Endothelial cell (in vitro differentiated cells): ENCODE data around the gene TMEM42. TPM values are rescaled to one million over a fixed set of nuclear protein-coding genes. Genes with fewer than 3 reads are reported as not detected.
A peak's percentile ranks its signal among the peaks of the same experiment; 100 is the strongest.

Experiments
- DNase-seq: peaks from one replicate; pipeline ENCODE4 v3.0.0; 2021; ENCODE audit warnings: low spot score
- H3K27ac Mint-ChIP-seq: one replicate; pipeline ENCODE4 v1.8.0; 2021; ENCODE audit warnings: mixed read lengths, inconsistent platforms; ENCODE audit not compliant: unreplicated experiment
- H3K27me3 Mint-ChIP-seq: one replicate; pipeline ENCODE4 v1.8.0; 2021; ENCODE audit warnings: mild to moderate bottlenecking, moderate library complexity, mixed read lengths, inconsistent platforms; ENCODE audit not compliant: unreplicated experiment
- H3K36me3 Mint-ChIP-seq: one replicate; pipeline ENCODE4 v1.8.0; 2021; ENCODE audit warnings: mild to moderate bottlenecking, low read depth, mixed read lengths, inconsistent platforms; ENCODE audit not compliant: unreplicated experiment
- H3K4me1 Mint-ChIP-seq: one replicate; pipeline ENCODE4 v1.8.0; 2021; ENCODE audit warnings: mild to moderate bottlenecking, mixed read lengths, inconsistent platforms; ENCODE audit not compliant: unreplicated experiment
- H3K4me3 Mint-ChIP-seq: one replicate; pipeline ENCODE4 v1.8.0; 2021; ENCODE audit warnings: mild to moderate bottlenecking, mixed read lengths, inconsistent platforms; ENCODE audit not compliant: unreplicated experiment
- H3K9me3 Mint-ChIP-seq: one replicate; pipeline ENCODE4 v1.8.0; 2021; ENCODE audit warnings: mixed read lengths, inconsistent platforms; ENCODE audit not compliant: unreplicated experiment
- CTCF ChIP-seq: fragments of 200-600 bp; sonication (generic); IDR thresholded peaks from one replicate; pipeline ENCODE4 v1.5.0; 2021; ENCODE audit warnings: antibody characterized with exemption; ENCODE audit not compliant: unreplicated experiment
- total RNA-seq: library from RNA; stranded (reverse); fragmentation: NEBNext Ultra II Directional; extraction: Animal tissue kit (Norgen Biotek cat#: 25700); gene quantifications from one replicate; pipeline ENCODE4 v1.2.1, GENCODE V29; 2021; ENCODE audit not compliant: unreplicated experiment

The TMEM42 gene
- total RNA-seq, 1 donor from 2014 or later = 17.7 TPM

GRCh38 chr3:44883213-44883955 is 21.7 kb downstream of the TMEM42 start:
- no peak for DNase-seq
- H3K36me3 Mint-ChIP-seq = peaks cover 3% of the 10 kb centered on the region
- TF ChIP-seq CTCF = no peak
- peaks cover 8% of the 10 kb centered on the region for H3K4me1 Mint-ChIP-seq
- H3K27me3 Mint-ChIP-seq = no peaks in the 10 kb centered on the region
- H3K9me3 Mint-ChIP-seq = no peaks in the 10 kb centered on the region
- H3K4me3 Mint-ChIP-seq = no peak overlapping the region
- H3K27ac Mint-ChIP-seq = no peak overlapping the region

GRCh38 chr3:44883999-44884431 is 22.3 kb downstream of the TMEM42 start:
- H3K27ac Mint-ChIP-seq = no peak overlapping the region
- no peak for TF ChIP-seq CTCF
- H3K4me3 Mint-ChIP-seq = no peak overlapping the region
- DNase-seq = no peak
- H3K4me1 Mint-ChIP-seq = peaks cover 8% of the 10 kb centered on the region
- H3K9me3 Mint-ChIP-seq = no peaks in the 10 kb centered on the region
- H3K36me3 Mint-ChIP-seq = peaks cover 3% of the 10 kb centered on the region
- H3K27me3 Mint-ChIP-seq = no peaks in the 10 kb centered on the region

GRCh38 chr3:44885618-44886017 is 23.9 kb downstream of the TMEM42 start:
- H3K4me1 Mint-ChIP-seq = peaks cover 8% of the 10 kb centered on the region
- H3K4me3 Mint-ChIP-seq = peak overlapping the region; percentile 76
- peaks cover 2% of the 10 kb centered on the region for H3K27me3 Mint-ChIP-seq

GRCh38 chr3:44886561-44886960 is 24.8 kb downstream of the TMEM42 start:
- peaks cover 4% of the 10 kb centered on the region for H3K27me3 Mint-ChIP-seq
- no peaks in the 10 kb centered on the region for H3K9me3 Mint-ChIP-seq
- TF ChIP-seq CTCF = no peak
- H3K27ac Mint-ChIP-seq = no peak overlapping the region
- H3K4me3 Mint-ChIP-seq = no peak overlapping the region
- peaks cover 3% of the 10 kb centered on the region for H3K36me3 Mint-ChIP-seq
- no peak for DNase-seq
- H3K4me1 Mint-ChIP-seq = peaks cover 8% of the 10 kb centered on the region

More at GRCh38 chr3:44885618-44886017, 23.9 kb downstream of the TMEM42 start:
- Mint-ChIP-seq H3K36me3 (peaks cover 3% of the 10 kb centered on the region), H3K27ac (no peak overlapping the region), H3K9me3 (no peaks in the 10 kb centered on the region)
- TF ChIP-seq CTCF = no peak
- DNase-seq = no peak

GRCh38 chr3:44887101-44887500 is 25.4 kb downstream of the TMEM42 start:
- Mint-ChIP-seq H3K9me3 (no peaks in the 10 kb centered on the region), H3K4me3 (no peak overlapping the region), H3K36me3 (peaks cover 3% of the 10 kb centered on the region), H3K27me3 (peaks cover 4% of the 10 kb centered on the region), H3K4me1 (peaks cover 8% of the 10 kb centered on the region), H3K27ac (no peak overlapping the region)
- DNase-seq = no peak
- TF ChIP-seq CTCF = no peak
